Cardiac septum (tissue), 1 donor: ENCODE data around the gene PTPRS. TPM values are rescaled to one million over a fixed set of nuclear protein-coding genes. Genes with fewer than 3 reads are reported as not detected.

Experiments used
- DNase-seq: peaks from one replicate; pipeline ENCODE4 v3.0.0-alpha.2; 2020; ENCODE audit warnings: low spot score
- intact Hi-C: fragments of 100-400 bp; cut with DNase I; formaldehyde crosslinking; loops from one replicate; pipeline ENCODE4 v1.14.0; 2022
- total RNA-seq: library from RNA; stranded (reverse); fragmentation: NEBNext Ultra II Directional; extraction: Animal tissue kit (Norgen Biotek cat#: 25700); gene quantifications from one replicate; pipeline ENCODE4 v1.2.1, GENCODE V29; 2021
- donor health status: DM: no; HTN: no; CAD: no.

The PTPRS gene
- total RNA-seq, 1 donor from 2014 or later = 37.5 TPM

DNA sequence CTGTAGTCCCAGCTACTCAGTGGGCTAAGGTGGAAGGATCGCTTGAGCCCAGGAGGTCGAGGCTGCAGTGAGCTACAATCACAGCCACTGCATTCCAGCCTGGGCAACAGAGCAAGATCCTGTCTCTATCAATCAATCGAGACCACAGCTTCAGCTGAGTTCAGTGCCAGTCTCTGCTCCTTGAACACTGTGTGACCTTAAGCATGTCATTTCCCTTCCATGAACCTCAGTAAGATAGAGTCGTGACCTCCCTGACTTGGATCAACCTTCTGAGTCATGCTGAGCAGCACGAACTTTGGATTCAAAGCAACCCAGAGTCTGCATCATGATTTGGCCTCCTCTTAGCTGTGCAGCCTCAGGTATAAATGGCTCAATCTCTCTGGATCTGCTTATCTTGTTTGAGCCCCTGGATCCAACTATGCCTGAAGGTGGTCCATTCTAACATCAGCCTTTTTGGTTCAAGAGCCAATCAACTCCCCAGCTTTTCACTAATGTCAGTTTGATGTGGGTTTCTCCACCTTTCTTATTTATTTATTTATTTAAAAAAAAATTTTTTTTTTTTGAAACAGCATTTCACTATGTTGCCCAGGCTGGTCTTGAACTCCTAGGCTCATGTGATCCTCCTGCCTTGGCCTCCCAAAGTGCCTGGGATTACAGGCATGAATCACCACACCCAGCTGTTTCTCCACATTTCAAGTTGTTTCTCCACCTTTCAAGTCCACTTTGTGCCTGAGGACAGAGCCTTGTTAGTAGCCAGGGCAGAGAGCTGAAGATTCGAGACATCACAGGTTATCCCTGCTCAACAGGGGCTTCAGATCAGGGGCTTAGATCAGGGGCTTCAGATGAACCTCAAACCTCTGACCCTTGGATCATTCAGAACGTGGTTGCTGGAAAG is 26.4 kb downstream of the PTPRS start:
- no peak for DNase-seq
- intact Hi-C loops = no loop called here

DNA sequence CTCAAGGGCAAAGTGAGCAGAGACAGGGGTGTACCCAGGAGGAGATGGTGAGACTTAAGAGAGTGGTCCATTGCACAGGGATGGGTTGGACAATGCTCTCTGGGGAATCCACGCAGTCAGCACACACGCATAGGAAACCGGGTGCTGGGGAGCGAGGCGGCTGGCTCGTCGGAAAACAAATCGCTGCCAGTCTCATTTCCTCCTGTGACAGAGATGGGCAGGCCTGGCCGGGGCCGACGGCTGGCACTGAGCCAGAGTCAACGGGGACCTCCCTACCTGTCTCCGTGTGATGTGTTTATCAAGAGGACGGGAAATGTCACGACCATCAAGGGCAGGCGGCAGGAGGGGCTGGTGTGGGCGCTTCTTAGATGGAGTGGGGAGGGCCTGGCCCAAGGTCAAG is 27.3 kb downstream of the PTPRS start:
- intact Hi-C loops = no loop called here

DNA sequence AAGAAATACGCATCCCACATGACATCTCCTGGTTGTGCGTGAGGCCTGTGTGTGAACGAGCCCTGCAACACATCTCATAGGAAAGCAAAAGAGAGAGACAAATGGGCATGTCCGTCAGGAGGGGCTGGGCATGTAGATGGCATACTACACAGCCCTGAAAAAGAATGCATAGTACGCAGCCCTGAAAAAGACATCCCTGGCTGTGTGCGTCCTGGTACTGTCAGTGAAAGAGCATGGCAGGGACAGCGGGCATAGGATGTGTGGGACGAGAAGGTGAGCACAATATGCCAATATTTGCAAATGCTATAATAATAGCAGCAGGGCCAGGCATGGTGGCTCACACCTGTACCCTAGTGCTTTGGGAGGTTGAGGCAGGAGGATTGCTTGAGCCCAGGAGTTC is 28.6 kb downstream of the PTPRS start:
- intact Hi-C loops = no loop called here

More for the DNA sequence above, 27.3 kb downstream of the PTPRS start:
- DNase-seq = no peak

DNA sequence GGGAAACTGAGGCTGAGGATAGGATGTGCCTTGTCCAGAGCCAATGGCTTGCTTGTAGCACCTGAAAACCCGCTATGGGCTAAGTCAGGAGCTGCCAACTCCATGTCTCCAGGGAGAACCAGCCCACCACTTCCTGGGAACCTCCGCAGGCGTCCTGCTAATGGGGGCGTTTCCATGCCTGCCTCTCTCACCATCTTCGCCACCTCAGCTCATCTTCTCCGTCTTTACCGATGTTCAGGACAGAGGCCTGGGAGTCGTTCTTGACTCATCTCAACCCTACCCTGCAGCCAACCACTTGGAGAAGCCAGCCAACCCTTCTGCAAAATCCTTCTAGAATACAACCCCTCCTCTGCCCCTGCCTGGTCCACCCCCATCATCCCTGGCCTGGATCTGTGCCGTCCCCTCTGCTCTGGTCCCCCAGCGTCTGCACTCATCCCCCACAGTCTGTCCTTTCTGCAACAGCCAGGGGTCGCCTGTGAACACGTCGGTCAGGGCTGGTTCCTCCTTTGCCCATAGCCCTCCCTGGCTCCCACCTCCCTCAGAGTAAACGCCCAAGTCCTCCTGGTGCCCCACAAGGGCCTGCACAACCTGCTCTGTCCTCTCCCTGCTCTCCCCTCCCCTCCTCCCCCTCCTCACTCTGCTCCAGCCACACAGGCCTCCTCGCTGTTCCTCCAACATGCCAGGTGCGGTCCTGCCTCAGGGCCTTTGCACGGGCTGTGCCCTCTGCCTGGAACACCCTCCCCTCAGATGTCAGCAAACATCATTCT is 31.0 kb downstream of the PTPRS start:
- no peak for DNase-seq
- intact Hi-C loops = no loop called here

More for the DNA sequence above, 28.6 kb downstream of the PTPRS start:
- no peak for DNase-seq

DNA sequence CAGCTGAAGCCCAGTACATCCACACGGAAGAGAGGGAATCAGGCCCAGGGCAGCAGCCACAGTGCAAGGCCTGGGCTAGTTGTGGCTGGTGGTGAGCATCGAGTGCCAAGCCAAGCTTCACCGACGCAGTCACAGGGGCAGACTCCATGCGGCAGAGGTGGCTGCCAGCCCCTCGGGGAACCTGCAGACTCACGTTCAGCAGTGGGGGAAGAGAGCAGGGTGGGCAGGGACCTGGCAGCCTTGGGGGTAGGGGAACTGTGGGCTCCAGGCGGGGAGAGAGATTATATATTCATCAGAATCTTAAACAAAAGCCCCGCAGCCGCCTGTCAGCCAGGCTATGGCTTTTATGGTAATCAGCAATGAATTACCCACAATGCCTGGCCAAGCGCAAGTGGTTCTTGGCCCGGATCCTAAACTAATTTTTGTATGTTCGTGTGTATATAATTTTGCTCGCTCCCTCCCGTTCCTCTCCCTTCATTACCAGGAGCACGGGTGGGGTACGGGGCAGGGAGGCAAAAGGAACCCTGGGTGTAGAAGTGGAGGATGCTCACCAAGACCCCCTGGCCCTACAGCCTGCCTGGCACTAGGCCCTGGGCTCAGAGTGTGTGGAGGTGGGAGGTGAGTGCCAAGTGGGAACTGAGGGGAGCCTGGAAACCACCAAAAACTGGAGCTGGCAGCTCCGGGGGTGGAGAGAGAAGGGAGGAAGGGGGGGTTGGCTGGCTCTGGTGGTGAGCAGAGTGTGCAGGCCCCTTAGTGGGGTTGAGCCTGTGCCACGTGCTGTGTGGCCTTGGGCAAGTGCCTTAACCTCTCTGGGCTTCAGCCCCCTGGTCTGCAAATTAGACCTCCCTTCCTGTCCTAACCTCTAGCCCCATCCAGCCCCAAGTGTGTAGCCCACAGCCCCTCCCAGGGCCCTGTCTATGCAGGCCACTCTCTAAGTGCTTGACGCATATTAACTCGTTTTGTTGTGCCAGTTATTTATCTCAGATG is 31.9 kb downstream of the PTPRS start:
- no peak for DNase-seq
- intact Hi-C loops = no loop called here

GRCh38 chr19:5307655-5308054 is 33.0 kb downstream of the PTPRS start:
- intact Hi-C loops = no loop called here
- DNase-seq = no peak

- intact Hi-C loops = no loop called here
Observed at GRCh38 chr19:5305163-5305562, 35.4 kb downstream of the PTPRS start.

DNA sequence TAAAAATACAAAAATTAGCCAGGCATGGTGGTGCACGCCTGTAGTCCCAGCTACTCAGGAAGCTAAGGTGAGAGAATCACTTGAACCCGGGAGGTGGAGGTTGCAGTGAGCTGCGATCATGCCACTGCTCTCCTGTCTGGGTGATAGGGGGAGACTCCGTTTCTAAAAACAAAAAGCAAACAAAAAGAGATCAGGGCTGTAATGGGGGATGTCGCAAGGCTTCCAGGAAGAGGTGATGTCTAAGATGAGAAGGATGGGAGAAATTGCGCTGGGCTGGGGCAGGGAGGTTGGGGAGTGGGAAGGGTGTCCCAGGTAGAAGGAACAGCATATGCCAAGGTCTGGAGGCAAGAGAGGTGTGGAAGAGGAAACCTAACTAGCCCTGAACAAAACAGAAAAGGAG is 36.1 kb downstream of the PTPRS start:
- intact Hi-C loops = no loop called here

More at GRCh38 chr19:5305163-5305562, 35.4 kb downstream of the PTPRS start:
- DNase-seq = no peak

GRCh38 chr19:5303208-5303607 is 37.4 kb downstream of the PTPRS start:
- no peak for DNase-seq
- intact Hi-C loops = no loop called here

More for the DNA sequence above, 36.1 kb downstream of the PTPRS start:
- no peak for DNase-seq

GRCh38 chr19:5302396-5302795 is 38.2 kb downstream of the PTPRS start:
- intact Hi-C loops = no loop called here

DNA sequence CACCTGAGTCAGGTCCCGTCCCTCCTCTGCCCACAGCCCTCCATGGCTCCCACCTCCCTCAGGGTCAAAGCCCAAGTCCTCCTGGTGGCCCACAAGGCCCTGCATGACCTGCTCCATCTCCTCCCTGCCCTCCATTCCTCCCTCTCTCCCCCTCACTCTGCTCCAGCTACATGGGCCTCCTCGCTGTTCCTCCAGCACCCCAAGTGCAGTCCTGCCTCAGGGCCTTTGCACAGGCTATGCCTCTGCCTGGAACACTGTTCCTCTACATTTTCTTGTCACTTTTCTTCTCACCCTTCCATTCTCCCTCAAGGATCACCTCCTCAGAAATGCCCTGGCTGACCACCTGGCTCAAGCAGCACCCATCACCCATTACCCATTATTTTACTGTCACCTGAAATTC is 41.5 kb downstream of the PTPRS start:
- DNase-seq = no peak
- intact Hi-C loops = no loop called here

More at GRCh38 chr19:5302396-5302795, 38.2 kb downstream of the PTPRS start:
- DNase-seq = no peak

DNA sequence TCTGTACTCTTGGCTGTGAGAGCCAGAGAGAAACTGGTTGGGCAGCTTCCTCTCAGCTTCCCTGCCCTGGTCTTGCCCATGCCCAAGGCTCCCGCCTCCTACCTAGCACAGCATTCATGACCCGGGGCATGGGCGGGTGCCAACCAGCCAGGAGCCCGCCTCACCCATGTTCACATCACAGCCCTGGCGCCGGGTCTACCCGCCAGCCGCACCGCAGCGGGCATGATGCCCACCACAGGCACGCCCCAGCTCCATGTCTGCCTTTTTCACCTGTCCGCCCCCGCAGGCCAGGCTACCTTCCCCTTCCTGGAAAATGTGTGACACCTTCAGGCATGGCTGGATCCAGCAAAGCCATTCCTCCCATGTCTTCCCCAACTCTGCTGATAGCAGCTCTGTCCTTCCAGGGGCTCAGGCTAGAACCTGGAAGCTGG is 42.1 kb downstream of the PTPRS start:
- DNase-seq = no peak
- intact Hi-C loops = no loop called here

DNA sequence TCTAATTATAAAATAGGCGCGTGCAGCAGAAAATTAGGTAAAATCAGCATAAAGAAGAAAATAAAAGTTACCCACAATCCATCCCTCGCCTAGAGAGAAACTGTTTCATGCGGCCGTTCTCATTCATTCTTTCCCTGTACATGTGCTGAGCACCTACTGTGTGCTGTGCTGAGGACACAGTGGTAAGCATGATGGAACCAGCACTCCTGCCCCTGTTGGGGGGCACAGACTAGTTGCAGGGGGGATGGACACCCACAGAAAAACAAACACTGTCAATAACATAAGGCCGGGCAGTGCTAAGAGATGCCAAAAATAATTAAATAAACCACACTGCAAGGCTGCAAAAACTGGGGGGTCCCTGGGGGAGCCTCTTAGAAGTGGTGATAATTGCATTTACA is 43.3 kb downstream of the PTPRS start:
- no peak for DNase-seq
- intact Hi-C loops = no loop called here

DNA sequence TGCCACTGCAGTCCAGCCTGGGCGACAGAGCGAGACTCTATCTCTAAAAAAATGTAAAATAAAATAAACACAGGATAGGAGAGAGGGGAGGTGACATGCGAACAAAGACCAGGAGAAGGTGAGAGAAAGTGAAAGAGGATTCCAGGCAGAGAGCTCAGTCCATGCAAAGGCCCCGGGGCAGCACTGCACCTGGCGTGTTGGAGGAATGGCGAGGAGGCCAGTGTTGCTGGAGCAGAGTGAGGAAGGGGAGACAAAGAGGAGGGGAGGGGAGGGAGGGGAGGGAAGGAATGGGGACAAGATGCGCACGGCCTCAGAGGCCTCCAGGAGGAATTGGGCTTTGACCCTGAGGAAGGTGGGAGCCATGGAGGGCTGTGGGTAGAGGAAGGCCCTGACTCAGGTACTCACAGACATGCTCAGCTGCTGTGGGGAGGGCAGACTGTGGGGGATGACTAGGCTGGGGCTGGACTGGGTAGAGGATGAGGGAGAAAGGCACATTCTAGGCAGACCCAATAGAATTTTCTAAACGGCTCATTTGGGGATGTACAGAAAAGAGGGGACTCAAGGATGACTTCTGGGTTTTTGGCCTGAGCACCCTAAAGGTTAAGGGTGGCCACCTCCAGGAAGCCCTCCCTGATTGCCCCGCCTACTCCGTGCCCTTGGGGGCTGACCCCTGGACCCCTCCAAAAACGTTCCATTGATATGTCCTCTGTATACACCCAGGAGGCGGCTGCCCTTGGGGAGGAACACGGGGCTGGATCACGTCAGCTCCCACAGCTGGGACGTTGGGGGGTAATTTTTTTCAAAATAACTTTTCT is 43.9 kb downstream of the PTPRS start:
- intact Hi-C loops = no loop called here
- no peak for DNase-seq

DNA sequence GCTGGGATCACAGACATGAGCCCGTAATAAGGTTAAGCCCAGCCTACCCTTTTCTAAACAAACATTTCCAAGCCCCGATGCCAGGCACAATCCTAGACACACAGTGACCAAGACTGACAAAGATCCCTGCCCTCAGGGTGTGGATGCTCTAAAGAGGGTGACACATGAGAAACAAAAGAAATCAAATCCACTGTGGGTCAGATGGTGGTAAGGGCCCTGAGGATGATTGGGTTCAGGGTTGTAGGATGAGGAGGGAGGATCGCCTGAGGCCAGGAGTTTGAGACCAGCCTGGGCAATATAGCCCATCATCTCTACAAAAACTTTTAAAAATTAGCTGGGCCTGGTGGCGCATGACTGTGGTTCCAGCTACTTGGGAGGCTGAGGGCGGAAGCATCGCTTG is 44.6 kb downstream of the PTPRS start:
- DNase-seq = no peak
- intact Hi-C loops = no loop called here

GRCh38 chr19:5294403-5295160 is 46.0 kb downstream of the PTPRS start:
- intact Hi-C loops = no loop called here
- DNase-seq = no peak

DNA sequence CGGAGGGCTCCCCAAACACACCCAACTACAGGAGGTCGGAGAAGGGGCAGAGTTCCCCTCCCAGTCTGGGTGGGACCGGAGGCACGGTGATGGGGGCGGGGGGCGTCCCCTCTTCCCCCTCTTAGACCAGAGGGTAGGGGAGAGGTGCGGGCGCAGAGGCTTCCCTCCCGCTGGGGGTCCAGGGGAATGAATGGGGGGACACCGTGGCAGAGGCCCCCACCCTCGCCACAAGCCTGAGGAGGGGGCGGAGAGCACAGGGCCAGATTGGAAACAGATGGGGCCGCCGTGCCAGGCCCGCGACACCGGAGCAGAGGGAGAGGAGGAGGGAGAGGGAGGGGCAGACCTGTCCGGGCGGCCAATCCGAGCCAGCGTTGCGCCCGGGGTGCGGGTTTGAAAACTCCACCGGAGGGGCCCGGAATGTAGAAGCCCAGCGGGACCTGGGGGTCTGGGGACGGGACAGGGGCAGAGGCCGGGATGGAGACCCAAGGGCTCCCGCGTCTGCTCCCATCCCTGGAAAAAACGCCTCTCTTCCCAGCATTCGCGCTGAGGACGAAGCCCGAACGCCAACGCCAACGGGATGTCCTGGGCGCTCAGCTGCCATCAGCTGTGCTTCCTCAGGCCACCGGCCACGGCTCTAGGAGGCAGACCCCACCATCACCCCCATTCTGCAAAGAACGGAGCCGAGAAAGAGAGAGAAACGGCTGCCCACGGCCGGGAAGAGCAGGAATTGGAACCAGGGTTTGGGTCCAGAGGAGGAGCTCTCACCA is 46.8 kb downstream of the PTPRS start:
- intact Hi-C loops = no loop called here
- DNase-seq = no peak
